GM12878 (cell line): ENCODE measurements around the gene PIK3C3. TPM values are rescaled to one million over a fixed set of nuclear protein-coding genes. Genes with fewer than 3 reads are reported as not detected.

Experiments used
- ATAC-seq: fragments of 200-7000 bp; cut with Tn5 transposase; 3 replicates; pipeline ENCODE4 v1.9.1; 2020; ENCODE audit warnings: mild to moderate bottlenecking, moderate library complexity
- BruUV-seq: library from RNA; stranded (reverse); fragments of 400-500 nt; replicated peaks from 2 replicates; lab custom pipeline; 2021; lab: Mats Ljungman, UMichigan
- CTCF ChIA-PET: fragments of 300-600 bp; sonication (Branson Sonifier 250); formaldehyde crosslinking; extraction: SDS; loops from one replicate; lab custom pipeline; 2021; ENCODE audit warnings: inconsistent platforms; lab: Yijun Ruan, JAX
- POLR2A ChIA-PET: fragments of 350-600 bp; formaldehyde crosslinking; extraction: SDS; loops from one replicate; lab custom pipeline; 2021; ENCODE audit warnings: inconsistent platforms; lab: Charles Lee
- RAD21 ChIA-PET: fragments of 300-600 bp; sonication (Branson Sonifier 250); formaldehyde crosslinking; loops from one replicate; lab custom pipeline; 2023; ENCODE audit warnings: antibody characterized with exemption; ENCODE audit not compliant: unreplicated experiment; lab: Charles Lee
- SMC1A ChIA-PET: fragments of 300-600 bp; sonication (Branson Sonifier 250); formaldehyde crosslinking; loops from one replicate; lab custom pipeline; 2023; ENCODE audit not compliant: unreplicated experiment, uncharacterized antibody; lab: Charles Lee
- DNase-seq: peaks from one replicate; pipeline ENCODE4 v3.0.0-alpha.2; 2011; ENCODE audit warnings: low read depth, low spot score
- FAIRE-seq: peaks from 3 replicates; lab custom pipeline; 2011; peaks lifted over from hg19 to GRCh38; lab: Jason Lieb, UNC
- H2AFZ ChIP-seq: 2 replicates; pipeline ENCODE4 v1.6.0; 2011; ENCODE audit warnings: low read depth, low read length, control low read depth; ENCODE audit not compliant: control insufficient read depth
- H3K27ac ChIP-seq: 2 replicates; pipeline ENCODE4 v1.5.1; 2011; ENCODE audit warnings: control low read depth; ENCODE audit not compliant: control insufficient read depth, insufficient read depth
- H3K27me3 ChIP-seq, 2 experiments: replicated peaks in 1 of 2; 2 replicates each; pipeline versions ENCODE4 v1.6.0 to v1.6.1; 2011; ENCODE audit warnings: low read length in 1 of 2; ENCODE audit not compliant: control insufficient read depth in 2 of 2, insufficient read depth in 2 of 2
- H3K36me3 ChIP-seq, 2 experiments: 2 replicates each; pipeline ENCODE4 v1.5.1; 2011; ENCODE audit warnings: low read length in 1 of 2; ENCODE audit not compliant: control insufficient read depth in 2 of 2, insufficient read depth in 2 of 2
- H3K4me1 ChIP-seq: 2 replicates; pipeline ENCODE4 v1.6.1; 2011; ENCODE audit warnings: mild to moderate bottlenecking, low read length, moderate library complexity, mixed read lengths; ENCODE audit not compliant: control insufficient read depth, insufficient read depth
- H3K4me2 ChIP-seq: 2 replicates; pipeline ENCODE4 v1.6.0; 2011; ENCODE audit warnings: control low read depth; ENCODE audit not compliant: control insufficient read depth, insufficient read depth
- H3K4me3 ChIP-seq: fragments of 200-600 bp; sonication (generic); 2 replicates; pipeline ENCODE4 v1.5.1; 2016
- H3K79me2 ChIP-seq: 2 replicates; pipeline ENCODE4 v1.6.0; 2011; ENCODE audit warnings: low read length; ENCODE audit not compliant: control insufficient read depth, insufficient read depth
- H3K9ac ChIP-seq: 2 replicates; pipeline ENCODE4 v1.8.0; 2011; ENCODE audit warnings: low read length, control low read depth, mixed read lengths; ENCODE audit not compliant: control insufficient read depth, insufficient read depth
- H3K9me3 ChIP-seq: replicated peaks from 3 replicates; pipeline ENCODE4 v1.5.1; 2011; ENCODE audit warnings: mild to moderate bottlenecking, low read length; ENCODE audit not compliant: control insufficient read depth, insufficient read depth
- H4K20me1 ChIP-seq: 2 replicates; pipeline ENCODE4 v1.6.0; 2011; ENCODE audit not compliant: control insufficient read depth, insufficient read depth
- ASH2L ChIP-seq: fragments of 300-600, 200-600 bp; sonication (generic); IDR thresholded peaks from 2 replicates; pipeline ENCODE4 v1.6.1; 2017; ENCODE audit warnings: low read depth, mild to moderate bottlenecking, borderline replicate concordance
- BMI1 ChIP-seq: fragments of 450-650 bp; IDR thresholded peaks from 2 replicates; pipeline ENCODE4 v1.6.1; 2016; ENCODE audit warnings: mild to moderate bottlenecking, moderate library complexity, borderline replicate concordance
- CBFB ChIP-seq: IDR thresholded peaks from 2 replicates; pipeline ENCODE4 v1.6.1; 2016; ENCODE audit warnings: antibody characterized with exemption, low read depth
- CBX3 ChIP-seq: fragments of 200-600 bp; sonication (generic); IDR thresholded peaks from 2 replicates; pipeline ENCODE4 v1.6.1; 2016; ENCODE audit warnings: low read depth, borderline replicate concordance
- CBX5 ChIP-seq: sonication (generic); IDR thresholded peaks from 2 replicates; pipeline ENCODE4 v1.6.1; 2016; ENCODE audit warnings: low read depth, moderate library complexity, mild to moderate bottlenecking, inconsistent platforms
- DPF2 ChIP-seq: fragments of 450-650 bp; IDR thresholded peaks from 2 replicates; pipeline ENCODE4 v1.6.1; 2017; ENCODE audit warnings: mild to moderate bottlenecking
- EED ChIP-seq: sonication (generic); IDR thresholded peaks from 2 replicates; pipeline ENCODE4 v1.6.1; 2016; ENCODE audit warnings: antibody characterized with exemption, low read depth
- EZH2 ChIP-seq: IDR thresholded peaks from 2 replicates; pipeline ENCODE4 v1.6.1; 2012; ENCODE audit warnings: low read depth, mild to moderate bottlenecking, control low read depth, inconsistent platforms, low read length, borderline replicate concordance; ENCODE audit not compliant: control insufficient read depth
- GABPA ChIP-seq: IDR thresholded peaks from 2 replicates; pipeline ENCODE4 v1.6.1; 2014; ENCODE audit warnings: antibody characterized with exemption, low read depth, mild to moderate bottlenecking, inconsistent platforms
- IKZF2 ChIP-seq, 2 experiments: fragments of 450-650 bp; IDR thresholded peaks; 2 replicates each; pipeline ENCODE4 v1.6.1; 2017; ENCODE audit warnings: mild to moderate bottlenecking in 2 of 2, moderate library complexity in 2 of 2
- JUNB ChIP-seq: IDR thresholded peaks from 2 replicates; pipeline ENCODE4 v1.6.1; 2016; ENCODE audit warnings: antibody characterized with exemption, mild to moderate bottlenecking
- KAT2A ChIP-seq: conservative IDR thresholded peaks from 2 replicates; pipeline ENCODE4 v1.6.1; 2011; ENCODE audit warnings: low read depth, low read length; ENCODE audit not compliant: control insufficient read depth
- NFXL1 ChIP-seq: fragments of 450-650 bp; IDR thresholded peaks from 2 replicates; pipeline ENCODE4 v1.6.1; 2017; ENCODE audit warnings: antibody characterized with exemption, mild to moderate bottlenecking, borderline replicate concordance
- SMAD1 ChIP-seq: fragments of 450-650 bp; IDR thresholded peaks from 2 replicates; pipeline ENCODE4 v1.6.1; 2018; ENCODE audit warnings: mild to moderate bottlenecking, low read depth; ENCODE audit not compliant: partially characterized antibody
- STAT1 ChIP-seq: fragments of 450-650 bp; conservative IDR thresholded peaks from 2 replicates; pipeline ENCODE4 v1.6.1; 2014; ENCODE audit warnings: antibody characterized with exemption, mild to moderate bottlenecking
- TCF3 ChIP-seq: IDR thresholded peaks from 2 replicates; pipeline ENCODE4 v1.6.1; 2012; ENCODE audit warnings: low read depth, mild to moderate bottlenecking, low read length, borderline replicate concordance; ENCODE audit not compliant: insufficient read depth
- WGBS: methylation state at CpG from one replicate; pipeline ENCODE4 v1.1.6; 2016; ENCODE audit warnings: low lambda C conversion rate; ENCODE audit not compliant: insufficient replicate concordance, insufficient coverage; ENCODE audit errors: missing lambda C conversion rate; 5-methylcytosine and 5-hydroxymethylcytosine counted together
- in situ Hi-C: fragments of 300-500 bp; cut with MboI; formaldehyde crosslinking; loops from 9 replicates; pipeline ENCODE4 v1.14.3; 2018; ENCODE audit warnings: mixed read lengths
- intact Hi-C: fragments of 100-400 bp; cut with micrococcal nuclease; formaldehyde crosslinking; loops from one replicate; pipeline ENCODE4 v1.14.2; 2022; ENCODE audit not compliant: unreplicated experiment
- polyA plus RNA-seq, 11 experiments: library from polyadenylated mRNA; depleted of rRNA in 4 of 11; unstranded in 6 of 11; stranded (reverse) in 5 of 11; fragments of >200 nt; fragmentation: Nextera tagmentation in 4 of 11; fragmentation: Illumina TruSeq in 1 of 11; extraction: Ambion mirVana in 4 of 11; extraction: Trizol in 1 of 11; gene quantifications; 1 replicate in 1 of 11; 2 replicates in 10 of 11; pipeline versions ENCODE4 v1.2.1 to v1.2.3, GENCODE V29; 2011 to 2016; ENCODE audit warnings: inconsistent platforms in 2 of 11, missing spikeins in 2 of 11, low read depth in 1 of 11
- total RNA-seq, 4 experiments: library from RNA; depleted of rRNA in 3 of 4; stranded (reverse); fragments of >200 nt in 3 of 4; fragmentation: Illumina TruSeq in 1 of 4; extraction: Trizol in 1 of 4; gene quantifications; 2 replicates each; pipeline versions ENCODE4 v1.2.1 to v1.2.3, GENCODE V29; 2013 to 2021
- TF ChIP-seq, protein P1 (sequence below): fragments of 450-650 bp; IDR thresholded peaks from 2 replicates; pipeline ENCODE4 v1.6.1; 2018; ENCODE audit warnings: borderline replicate concordance, mild to moderate bottlenecking; ENCODE audit not compliant: partially characterized antibody

Gene PIK3C3
- total and polyA plus RNA-seq, 10 of the 15 experiments (the other 5 are each of a cell fraction or from before 2014, with no cell fraction given), result 14.4 to 131 (median 32.4) TPM

- Histone ChIP-seq H2AFZ (no peak overlapping the region), H3K27ac (no peak overlapping the region), H3K9me3 (no peaks in the 10 kb centered on the region), H3K4me1 (peaks cover 6% of the 10 kb centered on the region), H3K36me3 (no peaks in the 10 kb centered on the region), H4K20me1 (no peaks in the 10 kb centered on the region), H3K4me2 (no peak overlapping the region), H3K79me2 (no peaks in the 10 kb centered on the region), H3K4me3 (no peak overlapping the region), H3K9ac (no peak overlapping the region), H3K27me3 (no peaks in the 10 kb centered on the region)
- ChIA-PET SMC1A (interaction anchor here (2.6 kb wide), 1 partner anchor 10 kb away, joined by 9 read pairs; no protein-coding TSS in a partner anchor), CTCF (no interaction called here), RAD21 (no interaction called here), POLR2A (no interaction called here)
- intact Hi-C loops, result no loop called here
- ATAC-seq (no peak), DNase-seq (no peak), FAIRE-seq (no peak)
- TF ChIP-seq GABPA (no peak), CBX5 (no peak), IKZF2 (IDR thresholded peaks at IDR 0.05) (no peak)
- WGBS, result 25% methylated on average over 2 of the region's 2 CpGs
- no TSS peak for BruUV-seq
- in situ Hi-C loops, result no loop called here
Observed at GRCh38 chr18:41942254-41942653, 12.8 kb upstream of the PIK3C3 start.

GRCh38 chr18:41948544-41949110 is 6.4 kb upstream of the PIK3C3 start:
- Histone ChIP-seq H3K79me2 (no peaks in the 10 kb centered on the region), H2AFZ (no peak overlapping the region), H3K4me1 (peaks cover 6% of the 10 kb centered on the region), H3K27me3 (no peaks in the 10 kb centered on the region), H4K20me1 (no peaks in the 10 kb centered on the region), H3K27ac (0 out of 2 replicates have a peak overlapping the region, but pooled peaks have one; percentile 18), H3K9ac (no peak overlapping the region), H3K9me3 (no peaks in the 10 kb centered on the region; the same call in 2 of the 3 replicates), H3K4me2 (no peak overlapping the region), H3K4me3 (no peak overlapping the region), H3K36me3 (no peaks in the 10 kb centered on the region)
- ChIA-PET RAD21 (no interaction called here), CTCF (no interaction called here), POLR2A (interaction anchor here (1.7 kb wide), 1 partner anchor 13 kb away, joined by 6 read pairs; no protein-coding TSS in a partner anchor), SMC1A (interaction anchor here (0.6 to 2.6 kb wide), 4 partner anchors 23 to 40 kb away, joined by 3 to 13 read pairs (median 5); no protein-coding TSS in a partner anchor)
- ATAC-seq (no peak), DNase-seq (no peak), FAIRE-seq (no peak)
- 21% methylated on average over 3 of the region's 3 CpGs for WGBS
- in situ Hi-C loops, result no loop called here
- BruUV-seq, result no TSS peak
- intact Hi-C loops, result no loop called here
- TF ChIP-seq ASH2L (no peak), EED (no peak), TCF3 (no peak), EZH2 (no peak), SMAD1 (no peak), DPF2 (no peak), STAT1 (no peak), NFXL1 (no peak), JUNB (no peak), KAT2A (no peak), CBFB (no peak), CBX3 (no peak), BMI1 (no peak)
- TF ChIP-seq, protein P1, sequence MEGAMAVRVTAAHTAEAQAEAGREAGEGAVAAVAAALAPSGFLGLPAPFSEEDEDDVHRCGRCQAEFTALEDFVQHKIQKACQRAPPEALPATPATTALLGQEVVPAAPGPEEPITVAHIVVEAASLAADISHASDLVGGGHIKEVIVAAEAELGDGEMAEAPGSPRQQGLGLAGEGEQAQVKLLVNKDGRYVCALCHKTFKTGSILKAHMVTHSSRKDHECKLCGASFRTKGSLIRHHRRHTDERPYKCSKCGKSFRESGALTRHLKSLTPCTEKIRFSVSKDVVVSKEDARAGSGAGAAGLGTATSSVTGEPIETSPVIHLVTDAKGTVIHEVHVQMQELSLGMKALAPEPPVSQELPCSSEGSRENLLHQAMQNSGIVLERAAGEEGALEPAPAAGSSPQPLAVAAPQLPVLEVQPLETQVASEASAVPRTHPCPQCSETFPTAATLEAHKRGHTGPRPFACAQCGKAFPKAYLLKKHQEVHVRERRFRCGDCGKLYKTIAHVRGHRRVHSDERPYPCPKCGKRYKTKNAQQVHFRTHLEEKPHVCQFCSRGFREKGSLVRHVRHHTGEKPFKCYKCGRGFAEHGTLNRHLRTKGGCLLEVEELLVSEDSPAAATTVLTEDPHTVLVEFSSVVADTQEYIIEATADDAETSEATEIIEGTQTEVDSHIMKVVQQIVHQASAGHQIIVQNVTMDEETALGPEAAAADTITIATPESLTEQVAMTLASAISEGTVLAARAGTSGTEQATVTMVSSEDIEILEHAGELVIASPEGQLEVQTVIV, result no peak
